Liver (tissue), 9 donors: ENCODE results near the gene NUDT4. TPM values are rescaled to one million over a fixed set of nuclear protein-coding genes. Genes with fewer than 3 reads are reported as not detected.

Experiments
- DNase-seq: peaks from one replicate; pipeline ENCODE4 v3.0.0-alpha.2; 2017; ENCODE audit warnings: low spot score
- H3K27ac ChIP-seq, 2 donors: one replicate each; pipeline ENCODE4 v1.7.0; 2013; ENCODE audit warnings: inconsistent platforms in 2 of 2, low read length in 2 of 2, control low read depth in 1 of 2, low read depth in 1 of 2, mild to moderate bottlenecking in 1 of 2
- H3K27me3 ChIP-seq, 4 donors: one replicate each; pipeline versions ENCODE4 v1.6.1 to v1.7.0; 2013; ENCODE audit warnings: low read length in 3 of 4, inconsistent platforms in 1 of 4, mild to moderate bottlenecking in 1 of 4, moderate library complexity in 1 of 4; ENCODE audit not compliant: control insufficient read depth in 4 of 4, insufficient read depth in 4 of 4
- H3K36me3 ChIP-seq, 4 donors: one replicate each; pipeline versions ENCODE4 v1.6.1 to v1.7.0; 2013; ENCODE audit warnings: low read length in 3 of 4, mild to moderate bottlenecking in 3 of 4, low read depth in 1 of 4, moderate library complexity in 1 of 4; ENCODE audit not compliant: control insufficient read depth in 4 of 4, insufficient read depth in 3 of 4
- H3K4me1 ChIP-seq, 4 donors: one replicate each; pipeline versions ENCODE4 v1.6.1 to v1.7.0; 2013; ENCODE audit warnings: low read length in 3 of 4, mild to moderate bottlenecking in 3 of 4, moderate library complexity in 1 of 4; ENCODE audit not compliant: control insufficient read depth in 4 of 4, insufficient read depth in 4 of 4
- H3K4me3 ChIP-seq, 3 donors: one replicate each; pipeline versions ENCODE4 v1.6.1 to v1.7.0; 2013; ENCODE audit warnings: low read length in 3 of 3, control low read depth in 1 of 3, low read depth in 1 of 3, mild to moderate bottlenecking in 1 of 3
- H3K9ac ChIP-seq, 2 donors: one replicate each; pipeline ENCODE4 v1.7.0; 2013; ENCODE audit warnings: low read length in 2 of 2, mild to moderate bottlenecking in 2 of 2, moderate library complexity in 2 of 2, control low read depth in 1 of 2, low read depth in 1 of 2
- H3K9me3 ChIP-seq, 4 donors: one replicate each; pipeline versions ENCODE4 v1.6.1 to v1.7.0; 2013; ENCODE audit warnings: low read length in 3 of 4; ENCODE audit not compliant: control insufficient read depth in 4 of 4
- ATF3 ChIP-seq: IDR thresholded peaks from 2 replicates; pipeline ENCODE4 v1.6.1; 2016; ENCODE audit warnings: antibody characterized with exemption
- CTCF ChIP-seq: fragments of 150-350 bp; IDR thresholded peaks from 2 replicates; pipeline ENCODE4 v1.5.1; 2017; ENCODE audit warnings: improper control_type of control experiment, low read depth, low read length; ENCODE audit not compliant: missing input control
- EGR1 ChIP-seq, 2 donors: IDR thresholded peaks; 2 replicates each; pipeline ENCODE4 v1.6.1; 2016 to 2018; ENCODE audit warnings: antibody characterized with exemption in 2 of 2, low read depth in 2 of 2
- FOXA2 ChIP-seq: IDR thresholded peaks from 2 replicates; pipeline ENCODE4 v1.6.1; 2016; ENCODE audit warnings: antibody characterized with exemption
- GABPA ChIP-seq, 2 donors: IDR thresholded peaks in 1 of 2; conservative IDR thresholded peaks in 1 of 2; 2 replicates each; pipeline ENCODE4 v1.6.1; 2016; ENCODE audit warnings: antibody characterized with exemption in 2 of 2, mild to moderate bottlenecking in 1 of 2, moderate library complexity in 1 of 2
- HNF4A ChIP-seq, 2 donors: conservative IDR thresholded peaks; 2 replicates each; pipeline ENCODE4 v1.6.1; 2016; ENCODE audit warnings: antibody characterized with exemption in 2 of 2, mild to moderate bottlenecking in 2 of 2
- HNF4G ChIP-seq: IDR thresholded peaks from 2 replicates; pipeline ENCODE4 v1.6.1; 2016; ENCODE audit warnings: antibody characterized with exemption
- JUND ChIP-seq, 2 donors: IDR thresholded peaks; 2 replicates each; pipeline ENCODE4 v1.6.1; 2016; ENCODE audit warnings: antibody characterized with exemption in 2 of 2
- NR2F2 ChIP-seq: IDR thresholded peaks from 2 replicates; pipeline ENCODE4 v1.6.1; 2016; ENCODE audit warnings: antibody characterized with exemption
- RAD21 ChIP-seq, 2 donors: IDR thresholded peaks; 2 replicates each; pipeline ENCODE4 v1.6.1; 2016; ENCODE audit warnings: antibody characterized with exemption in 2 of 2, mild to moderate bottlenecking in 2 of 2
- REST ChIP-seq: IDR thresholded peaks from 2 replicates; pipeline ENCODE4 v1.6.1; 2016; ENCODE audit warnings: antibody characterized with exemption, mild to moderate bottlenecking
- RXRA ChIP-seq, 2 donors: IDR thresholded peaks; 2 replicates each; pipeline ENCODE4 v1.6.1; 2017 to 2018; ENCODE audit warnings: antibody characterized with exemption in 2 of 2, mild to moderate bottlenecking in 1 of 2
- SP1 ChIP-seq: IDR thresholded peaks from 2 replicates; pipeline ENCODE4 v1.6.1; 2018; ENCODE audit warnings: antibody characterized with exemption, mild to moderate bottlenecking
- TAF1 ChIP-seq: conservative IDR thresholded peaks from 2 replicates; pipeline ENCODE4 v1.6.1; 2016; ENCODE audit warnings: antibody characterized with exemption, mild to moderate bottlenecking
- ZBTB33 ChIP-seq: IDR thresholded peaks from 2 replicates; pipeline ENCODE4 v1.6.1; 2016; ENCODE audit warnings: antibody characterized with exemption
- WGBS: extraction: QIAGEN DNeasy Blood & Tissue Kit; methylation state at CpG from one replicate; pipeline ENCODE4 v1.1.7; 2013; 5-methylcytosine and 5-hydroxymethylcytosine counted together
- polyA plus RNA-seq, 2 donors: library from polyadenylated mRNA; stranded (reverse) in 1 of 2; unstranded in 1 of 2; fragments of 200-250 nt in 1 of 2; fragments of >200 nt in 1 of 2; fragmentation: Nextera tagmentation in 1 of 2; extraction: Ambion mirVana in 1 of 2; gene quantifications; one replicate each; pipeline versions ENCODE4 v1.2.1 to v1.2.3, GENCODE V29; 2013 to 2015
- total RNA-seq, 2 donors: library from RNA; depleted of rRNA; stranded (reverse); fragments of >200 nt; gene quantifications; one replicate each; pipeline ENCODE4 v1.2.3, GENCODE V29; 2014
- TF ChIP-seq, protein P1 (sequence below): IDR thresholded peaks from 2 replicates; pipeline ENCODE4 v1.6.1; 2016; ENCODE audit warnings: antibody characterized with exemption
- donor health status: healthy.
- donor health status: healthy.
- donor health status: healthy.
- donor health status: healthy.
- donor health status: healthy.

Gene NUDT4
- total and polyA plus RNA-seq, 4 donors: 8.9 to 141 (median 11.9) TPM

DNA sequence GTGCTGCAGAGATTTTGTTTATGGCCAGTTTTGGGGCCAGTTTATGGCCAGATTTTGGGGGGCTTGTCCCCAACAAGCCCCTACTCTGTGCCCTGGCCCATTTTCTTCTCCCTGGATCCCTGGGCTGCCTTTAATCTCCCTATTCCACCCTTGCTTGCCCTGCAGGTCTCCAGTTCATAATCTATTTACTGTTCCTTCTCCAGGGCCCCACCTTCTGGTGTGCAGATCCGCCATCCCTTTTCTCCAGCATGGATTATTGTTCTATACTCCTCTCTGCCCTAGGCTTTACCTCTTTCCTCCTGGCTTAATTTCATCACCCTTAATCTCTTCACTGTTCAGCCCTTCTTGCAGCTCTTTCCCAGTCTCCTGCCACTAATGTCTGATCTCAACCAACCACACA is 26.0 kb upstream of the NUDT4 start:
- Histone ChIP-seq H3K27ac (no peak overlapping the region), H3K4me3 (no peak overlapping the region), H3K4me1 (no peaks in the 10 kb centered on the region), H3K9ac (no peak overlapping the region), H3K36me3 (no peaks in the 10 kb centered on the region), H3K27me3 (no peaks in the 10 kb centered on the region), H3K9me3 (no peaks in the 10 kb centered on the region)
- TF ChIP-seq EGR1 (IDR thresholded peaks at IDR 0.05; ENCODE audit: low read depth in 2 of 2): no peak
- no peak for TF ChIP-seq ZBTB33
- no peak for TF ChIP-seq SP1
- no peak for TF ChIP-seq CTCF
- TF ChIP-seq JUND (IDR thresholded peaks at IDR 0.05): no peak
- TF ChIP-seq ATF3: no peak
- no peak for TF ChIP-seq NR2F2
- TF ChIP-seq RAD21 (IDR thresholded peaks at IDR 0.05): no peak
- TF ChIP-seq RXRA (IDR thresholded peaks at IDR 0.05): no peak
- TF ChIP-seq HNF4G: no peak
- WGBS: 96% methylated on average over 1 of the region's 1 CpG
- DNase-seq: no peak

DNA sequence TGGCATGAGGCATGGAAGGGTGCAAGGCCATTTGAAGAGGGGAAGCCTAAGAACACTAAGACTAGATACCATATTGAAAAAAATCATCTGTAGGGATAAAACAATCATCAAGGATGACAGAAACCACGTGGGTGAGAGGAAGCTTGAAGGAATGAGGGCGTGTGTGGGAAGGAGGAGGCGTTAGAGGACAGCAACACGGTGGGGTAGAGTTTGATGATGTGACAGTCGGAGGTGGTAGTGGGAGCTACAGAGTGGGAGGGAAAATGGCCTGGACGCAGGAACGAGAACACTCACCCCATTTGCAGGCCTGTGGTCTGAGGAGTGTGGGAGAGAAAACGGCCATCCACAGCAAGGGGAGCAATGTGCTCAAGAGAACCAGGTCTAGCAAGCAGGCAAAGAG is 25.4 kb upstream of the NUDT4 start:
- H3K27ac ChIP-seq: no peak overlapping the region
- no peaks in the 10 kb centered on the region for H3K36me3 ChIP-seq
- no peaks in the 10 kb centered on the region for H3K4me1 ChIP-seq
- TF ChIP-seq ZBTB33: no peak
- TF ChIP-seq HNF4G: no peak
- TF ChIP-seq HNF4A (conservative IDR thresholded peaks at IDR 0.05): no peak
- TF ChIP-seq EGR1 (IDR thresholded peaks at IDR 0.05; ENCODE audit: low read depth in 2 of 2): no peak
- TF ChIP-seq FOXA2: no peak
- no peak for TF ChIP-seq TAF1
- TF ChIP-seq GABPA (IDR thresholded peaks at IDR 0.05 in 1 of 2, conservative IDR thresholded peaks at IDR 0.05 in 1 of 2): no peak
- no peak for TF ChIP-seq SP1
- TF ChIP-seq CTCF: no peak
- no peak for TF ChIP-seq RXRA (IDR thresholded peaks at IDR 0.05)
- no peak for TF ChIP-seq JUND (IDR thresholded peaks at IDR 0.05)
- TF ChIP-seq, protein P1, sequence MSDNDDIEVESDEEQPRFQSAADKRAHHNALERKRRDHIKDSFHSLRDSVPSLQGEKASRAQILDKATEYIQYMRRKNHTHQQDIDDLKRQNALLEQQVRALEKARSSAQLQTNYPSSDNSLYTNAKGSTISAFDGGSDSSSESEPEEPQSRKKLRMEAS: no peak
- no peak for TF ChIP-seq RAD21 (IDR thresholded peaks at IDR 0.05)
- TF ChIP-seq REST: no peak
- no peaks in the 10 kb centered on the region for H3K27me3 ChIP-seq
- H3K4me3 ChIP-seq: no peak overlapping the region
- 76% methylated on average over 8 of the region's 8 CpGs for WGBS
- H3K9ac ChIP-seq: no peak overlapping the region
- H3K9me3 ChIP-seq: no peaks in the 10 kb centered on the region
- no peak for DNase-seq
